Mesendoderm (in vitro differentiated cells): Measurements from ENCODE around the gene LAMA3. TPM values are rescaled to one million over a fixed set of nuclear protein-coding genes. Genes with fewer than 3 reads are reported as not detected.

Source experiments
- DNase-seq: peaks from one replicate; pipeline ENCODE4 v3.0.0; 2013
- H2AK5ac ChIP-seq: 2 replicates; pipeline ENCODE4 v1.6.1; 2013; ENCODE audit warnings: low read length, inconsistent platforms
- H2BK120ac ChIP-seq: 2 replicates; pipeline ENCODE4 v1.6.1; 2013; ENCODE audit warnings: low read depth, mild to moderate bottlenecking, low read length, moderate library complexity, mixed read lengths
- H2BK15ac ChIP-seq: replicated peaks from 2 replicates; pipeline ENCODE4 v1.6.1; 2013; ENCODE audit warnings: low read depth, mild to moderate bottlenecking, moderate library complexity
- H2BK5ac ChIP-seq: 2 replicates; pipeline ENCODE4 v1.6.1; 2013; ENCODE audit warnings: low read length, inconsistent platforms
- H3K18ac ChIP-seq: 2 replicates; pipeline ENCODE4 v1.6.1; 2013; ENCODE audit warnings: mild to moderate bottlenecking, low read length, mixed read lengths
- H3K23ac ChIP-seq: one replicate; pipeline ENCODE4 v1.6.1; 2013; ENCODE audit warnings: low read length
- H3K27ac ChIP-seq: 2 replicates; pipeline ENCODE4 v1.5.1; 2013; ENCODE audit warnings: low read depth, mild to moderate bottlenecking, inconsistent platforms, low read length, moderate library complexity
- H3K27me3 ChIP-seq: 2 replicates; pipeline ENCODE4 v1.6.1; 2013; ENCODE audit warnings: low read length, control low read depth, mild to moderate bottlenecking, inconsistent platforms; ENCODE audit not compliant: insufficient read depth, poor library complexity
- H3K36me3 ChIP-seq: 2 replicates; pipeline ENCODE4 v1.6.1; 2013; ENCODE audit warnings: low read length, inconsistent platforms; ENCODE audit not compliant: control insufficient read depth, insufficient read depth
- H3K4ac ChIP-seq: one replicate; pipeline ENCODE4 v1.6.1; 2013; ENCODE audit warnings: low read depth, mild to moderate bottlenecking, low read length, moderate library complexity
- H3K4me1 ChIP-seq: 2 replicates; pipeline ENCODE4 v1.6.1; 2013; ENCODE audit warnings: low read depth, low read length, inconsistent platforms; ENCODE audit not compliant: control insufficient read depth
- H3K4me2 ChIP-seq: 2 replicates; pipeline ENCODE4 v1.6.1; 2013; ENCODE audit warnings: low read length
- H3K4me3 ChIP-seq: 2 replicates; pipeline ENCODE4 v1.5.1; 2013; ENCODE audit warnings: mild to moderate bottlenecking, low read length
- H3K56ac ChIP-seq: one replicate; pipeline ENCODE4 v1.6.1; 2013; ENCODE audit warnings: low read length
- H3K79me1 ChIP-seq: 2 replicates; pipeline ENCODE4 v1.6.1; 2013; ENCODE audit warnings: low read length, inconsistent platforms
- H3K79me2 ChIP-seq: 2 replicates; pipeline ENCODE4 v1.6.1; 2013; ENCODE audit warnings: mild to moderate bottlenecking, low read length; ENCODE audit not compliant: control insufficient read depth, insufficient read depth
- H3K9ac ChIP-seq: 2 replicates; pipeline ENCODE4 v1.6.1; 2013; ENCODE audit warnings: low read length, inconsistent platforms
- H4K5ac ChIP-seq: one replicate; pipeline ENCODE4 v1.6.1; 2013; ENCODE audit warnings: low read length
- H4K8ac ChIP-seq: one replicate; pipeline ENCODE4 v1.6.1; 2013; ENCODE audit warnings: low read depth, mild to moderate bottlenecking, control low read depth, low read length, moderate library complexity
- WGBS: extraction: QIAGEN DNeasy Blood & Tissue Kit; methylation state at CpG from one replicate; pipeline ENCODE4 v1.1.7; 2013; ENCODE audit warnings: low lambda C conversion rate, missing lambda C conversion rate; ENCODE audit not compliant: insufficient coverage; ENCODE audit errors: extremely low coverage; 5-methylcytosine and 5-hydroxymethylcytosine counted together
- polyA plus RNA-seq, 2 experiments: library from polyadenylated mRNA; stranded (reverse); fragments of 200-250 nt; gene quantifications; one replicate each; pipeline ENCODE4 v1.2.3, GENCODE V29; 2013

LAMA3 gene, protein sequence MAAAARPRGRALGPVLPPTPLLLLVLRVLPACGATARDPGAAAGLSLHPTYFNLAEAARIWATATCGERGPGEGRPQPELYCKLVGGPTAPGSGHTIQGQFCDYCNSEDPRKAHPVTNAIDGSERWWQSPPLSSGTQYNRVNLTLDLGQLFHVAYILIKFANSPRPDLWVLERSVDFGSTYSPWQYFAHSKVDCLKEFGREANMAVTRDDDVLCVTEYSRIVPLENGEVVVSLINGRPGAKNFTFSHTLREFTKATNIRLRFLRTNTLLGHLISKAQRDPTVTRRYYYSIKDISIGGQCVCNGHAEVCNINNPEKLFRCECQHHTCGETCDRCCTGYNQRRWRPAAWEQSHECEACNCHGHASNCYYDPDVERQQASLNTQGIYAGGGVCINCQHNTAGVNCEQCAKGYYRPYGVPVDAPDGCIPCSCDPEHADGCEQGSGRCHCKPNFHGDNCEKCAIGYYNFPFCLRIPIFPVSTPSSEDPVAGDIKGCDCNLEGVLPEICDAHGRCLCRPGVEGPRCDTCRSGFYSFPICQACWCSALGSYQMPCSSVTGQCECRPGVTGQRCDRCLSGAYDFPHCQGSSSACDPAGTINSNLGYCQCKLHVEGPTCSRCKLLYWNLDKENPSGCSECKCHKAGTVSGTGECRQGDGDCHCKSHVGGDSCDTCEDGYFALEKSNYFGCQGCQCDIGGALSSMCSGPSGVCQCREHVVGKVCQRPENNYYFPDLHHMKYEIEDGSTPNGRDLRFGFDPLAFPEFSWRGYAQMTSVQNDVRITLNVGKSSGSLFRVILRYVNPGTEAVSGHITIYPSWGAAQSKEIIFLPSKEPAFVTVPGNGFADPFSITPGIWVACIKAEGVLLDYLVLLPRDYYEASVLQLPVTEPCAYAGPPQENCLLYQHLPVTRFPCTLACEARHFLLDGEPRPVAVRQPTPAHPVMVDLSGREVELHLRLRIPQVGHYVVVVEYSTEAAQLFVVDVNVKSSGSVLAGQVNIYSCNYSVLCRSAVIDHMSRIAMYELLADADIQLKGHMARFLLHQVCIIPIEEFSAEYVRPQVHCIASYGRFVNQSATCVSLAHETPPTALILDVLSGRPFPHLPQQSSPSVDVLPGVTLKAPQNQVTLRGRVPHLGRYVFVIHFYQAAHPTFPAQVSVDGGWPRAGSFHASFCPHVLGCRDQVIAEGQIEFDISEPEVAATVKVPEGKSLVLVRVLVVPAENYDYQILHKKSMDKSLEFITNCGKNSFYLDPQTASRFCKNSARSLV (N-terminal part only)
- polyA plus RNA-seq (2013, experiment 1 of 2) = 0.70 TPM
- polyA plus RNA-seq (2013, experiment 2 of 2) = 0.76 TPM

DNA sequence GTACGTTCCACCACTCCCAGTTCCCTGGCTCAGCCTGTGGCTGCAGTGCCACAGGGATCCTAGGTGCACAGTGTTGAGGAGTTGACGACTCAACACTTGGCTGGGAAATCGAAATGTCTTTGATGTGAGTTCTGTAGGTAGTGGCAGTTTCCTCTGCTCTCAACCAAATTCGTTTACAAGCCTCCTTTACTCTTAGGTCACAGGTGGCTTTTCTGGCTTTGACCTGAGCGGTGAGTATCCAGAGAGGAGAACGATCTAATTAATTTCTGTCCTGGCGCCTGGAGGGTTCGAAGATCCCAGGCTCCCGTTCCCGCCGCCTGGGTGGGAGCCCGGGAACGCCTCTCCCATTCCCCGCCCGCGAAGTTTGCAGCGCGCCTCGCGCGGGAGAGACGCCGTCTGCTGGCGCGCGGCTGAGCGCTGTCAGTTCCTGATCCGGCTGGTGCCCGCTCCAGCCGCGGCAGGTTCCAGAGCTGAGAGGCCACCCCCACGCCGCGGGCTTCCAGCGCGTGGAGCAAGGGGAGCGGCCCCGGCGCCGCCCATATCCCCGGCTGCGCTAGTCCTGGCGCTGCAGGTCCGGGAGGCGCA, at the start of gene LAMA3:
LAMA3 (plus strand) TSS at position 423 of the 585 bp plus-strand sequence. CDS start 231 bp downstream, outside the sequence.
- peak within 1 kb of the TSS; percentile 54 for H3K9ac ChIP-seq
- H3K27ac ChIP-seq = no peak within 1 kb of the TSS
- peak within 1 kb of the TSS; percentile 60 for H3K56ac ChIP-seq
- H4K8ac ChIP-seq = no peak within 1 kb of the TSS
- no peak within 1 kb of the TSS for H3K23ac ChIP-seq
- no peak within 1 kb of the TSS for H2BK5ac ChIP-seq
- H3K18ac ChIP-seq = peak within 1 kb of the TSS; percentile 64
- no peak within 1 kb of the TSS for H2AK5ac ChIP-seq
- no CpG with 5 or more reads among the region's 45 CpGs for WGBS
- H2BK120ac ChIP-seq = no peak within 1 kb of the TSS
- no peaks in the 10 kb centered on the region for H3K79me1 ChIP-seq
- H3K79me2 ChIP-seq = no peaks in the 10 kb centered on the region
- no peaks in the 10 kb centered on the region for H3K36me3 ChIP-seq
- no peak within 1 kb of the TSS for H3K4ac ChIP-seq
- peak; percentile 37 for DNase-seq
- peak within 1 kb of the TSS; percentile 77 for H3K4me2 ChIP-seq
- no peak within 1 kb of the TSS for H2BK15ac ChIP-seq
- H3K4me3 ChIP-seq = no peak within 1 kb of the TSS
- peaks cover under 1% of the 10 kb centered on the region for H3K4me1 ChIP-seq
- no peak within 1 kb of the TSS for H4K5ac ChIP-seq
- H3K27me3 ChIP-seq = peaks cover 17% of the 10 kb centered on the region

DNA sequence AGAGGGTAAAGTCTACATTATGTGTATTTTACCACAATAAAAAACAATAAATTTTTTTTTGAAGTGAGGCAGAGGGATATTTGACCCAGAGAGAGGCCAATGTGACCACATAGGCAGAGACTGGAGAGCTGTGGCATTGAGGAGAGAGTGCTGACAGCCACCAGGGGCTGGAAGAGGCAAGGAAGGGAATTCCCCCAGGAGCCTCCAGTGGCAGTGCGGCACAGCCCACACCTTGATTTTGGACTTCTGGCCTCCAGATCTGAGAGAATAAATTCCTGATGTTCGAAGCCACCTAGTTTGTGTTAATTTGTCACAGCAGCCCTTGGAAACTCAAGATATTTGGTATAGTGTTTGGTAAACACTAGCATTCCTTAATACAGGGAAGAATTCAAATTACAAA, 49.2 kb upstream of the LAMA3 start:
- no peak overlapping the region for H3K18ac ChIP-seq
- H3K27ac ChIP-seq = no peak overlapping the region
- no peak overlapping the region for H3K56ac ChIP-seq
- no peak overlapping the region for H2AK5ac ChIP-seq
- H3K79me2 ChIP-seq = no peaks in the 10 kb centered on the region
- WGBS = no CpG with 5 or more reads among the region's 2 CpGs
- no peaks in the 10 kb centered on the region for H3K4me1 ChIP-seq
- no peak overlapping the region for H4K8ac ChIP-seq
- no peak overlapping the region for H3K4me2 ChIP-seq
- H2BK120ac ChIP-seq = no peak overlapping the region
- no peak overlapping the region for H4K5ac ChIP-seq
- no peaks in the 10 kb centered on the region for H3K79me1 ChIP-seq
- H2BK5ac ChIP-seq = no peak overlapping the region
- H3K27me3 ChIP-seq = no peaks in the 10 kb centered on the region
- H3K23ac ChIP-seq = no peak overlapping the region
- no peaks in the 10 kb centered on the region for H3K36me3 ChIP-seq
- H3K9ac ChIP-seq = no peak overlapping the region
- no peak overlapping the region for H2BK15ac ChIP-seq
- H3K4ac ChIP-seq = no peak overlapping the region
- no peak for DNase-seq
- no peak overlapping the region for H3K4me3 ChIP-seq

DNA sequence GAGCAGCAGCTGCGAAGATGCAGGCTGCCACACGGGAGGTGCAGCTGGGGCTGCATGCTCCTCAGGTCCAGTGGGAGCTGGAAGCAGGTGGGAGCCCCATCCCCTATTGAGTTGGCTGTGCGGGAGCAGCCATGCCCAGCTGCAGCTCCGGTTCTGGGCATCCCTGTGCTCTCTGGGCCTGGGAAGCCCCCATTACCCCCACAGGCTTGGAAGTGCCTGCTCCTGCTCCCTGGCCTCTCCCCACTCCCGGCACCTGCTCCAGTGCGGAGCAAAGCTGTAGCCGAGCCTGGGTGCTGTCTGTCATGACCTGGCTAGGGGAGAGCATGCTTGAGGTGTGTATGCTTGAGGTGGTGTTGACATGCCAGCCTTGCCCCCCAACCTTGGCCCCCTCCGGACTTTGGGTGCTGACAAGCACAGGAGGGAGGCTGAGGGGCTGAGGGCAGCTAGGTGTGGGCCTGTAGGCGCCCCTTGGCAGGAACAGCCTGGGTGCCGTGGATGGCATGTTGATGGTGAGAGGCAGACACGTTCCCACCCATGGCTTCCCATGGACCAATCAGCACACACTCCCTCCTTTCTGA, 48.0 kb upstream of the LAMA3 start:
- WGBS = no CpG with 5 or more reads among the region's 11 CpGs
- Histone ChIP-seq H2BK120ac (no peak overlapping the region), H4K8ac (no peak overlapping the region), H3K27ac (no peak overlapping the region), H2BK5ac (no peak overlapping the region), H3K18ac (no peak overlapping the region), H3K9ac (no peak overlapping the region), H3K4me2 (no peak overlapping the region), H3K79me2 (no peaks in the 10 kb centered on the region), H3K4ac (no peak overlapping the region), H4K5ac (no peak overlapping the region), H2AK5ac (no peak overlapping the region), H3K36me3 (no peaks in the 10 kb centered on the region), H3K56ac (no peak overlapping the region), H3K79me1 (no peaks in the 10 kb centered on the region), H3K4me1 (no peaks in the 10 kb centered on the region), H3K4me3 (no peak overlapping the region), H3K27me3 (no peaks in the 10 kb centered on the region), H3K23ac (no peak overlapping the region), H2BK15ac (no peak overlapping the region)
- DNase-seq = no peak

DNA sequence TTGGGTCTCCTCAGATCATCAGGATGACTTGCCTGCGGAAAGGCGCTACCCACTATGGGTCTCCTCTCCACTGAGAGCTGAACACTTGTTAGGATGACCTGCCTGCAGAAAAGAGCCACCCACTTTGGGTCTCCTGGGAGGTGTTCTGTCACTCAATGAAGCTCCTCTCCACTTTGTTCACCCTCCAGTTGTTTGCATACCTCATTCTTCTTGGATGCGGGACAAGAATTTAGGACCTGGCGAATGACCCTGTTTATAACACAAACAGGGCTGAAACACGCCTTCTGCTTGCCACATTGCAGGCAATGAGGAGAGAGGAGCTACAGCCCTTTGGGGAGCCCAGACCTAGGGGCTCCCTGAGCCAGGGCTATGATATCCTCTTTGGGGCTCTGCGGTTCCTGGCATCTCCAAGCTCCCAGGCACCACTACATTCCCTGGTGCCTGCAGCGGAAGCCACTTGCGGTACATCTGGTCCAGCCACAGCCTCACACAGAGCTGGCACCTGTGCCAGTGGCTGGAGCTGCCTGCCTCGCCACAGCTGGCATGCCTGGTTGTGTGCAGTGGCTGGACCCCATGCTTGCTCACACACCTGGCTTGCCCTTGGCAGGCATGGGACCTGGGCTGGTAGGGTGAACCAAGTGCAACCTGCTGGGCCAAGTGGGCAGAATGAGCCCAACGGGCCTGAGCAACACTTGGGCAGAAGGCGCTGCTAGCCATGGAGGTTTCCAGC, 47.2 kb upstream of the LAMA3 start:
- no peak overlapping the region for H2BK120ac ChIP-seq
- no peaks in the 10 kb centered on the region for H3K4me1 ChIP-seq
- no peak overlapping the region for H3K4ac ChIP-seq
- H3K56ac ChIP-seq = no peak overlapping the region
- no peak overlapping the region for H3K9ac ChIP-seq
- DNase-seq = no peak
- H3K23ac ChIP-seq = no peak overlapping the region
- no peak overlapping the region for H3K27ac ChIP-seq
- no peak overlapping the region for H2BK5ac ChIP-seq
- no peaks in the 10 kb centered on the region for H3K27me3 ChIP-seq
- no peak overlapping the region for H3K18ac ChIP-seq
- H3K4me2 ChIP-seq = no peak overlapping the region
- no peak overlapping the region for H2BK15ac ChIP-seq
- no peak overlapping the region for H4K5ac ChIP-seq
- H3K4me3 ChIP-seq = no peak overlapping the region
- no peak overlapping the region for H4K8ac ChIP-seq
- H3K79me2 ChIP-seq = no peaks in the 10 kb centered on the region
- H3K79me1 ChIP-seq = no peaks in the 10 kb centered on the region
- no CpG with 5 or more reads among the region's 11 CpGs for WGBS
- no peaks in the 10 kb centered on the region for H3K36me3 ChIP-seq
- no peak overlapping the region for H2AK5ac ChIP-seq
